ENCODE data around the gene IL34. TPM values are rescaled to one million over a fixed set of nuclear protein-coding genes. Genes with fewer than 3 reads are reported as not detected.
A peak's percentile ranks its signal among the peaks of the same experiment; 100 is the strongest.

Gene IL34
- total RNA-seq, 6 experiments from 2014 or later, result 0.09 TPM; not detected in 4

- Mint-ChIP-seq H3K4me1 (ENCODE audit: low read depth) (peaks cover 57% of the 10 kb centered on the region), H3K4me3 (peak overlapping the region; percentile 31; the same call in 1 of the 2 replicates), H3K27me3 (ENCODE audit: insufficient read depth) (peaks cover 7% of the 10 kb centered on the region), H3K36me3 (ENCODE audit: low read depth) (no peaks in the 10 kb centered on the region), H3K9me3 (no peaks in the 10 kb centered on the region), H3K27ac (peak overlapping the region; percentile 91)
- peak; percentile 36 for DNase-seq
- TF ChIP-seq CTCF (IDR thresholded peaks at IDR 0.05), result no peak
These were observed 41.9 kb downstream of the IL34 start for GRCh38 chr16:70688246-70688742.

DNA sequence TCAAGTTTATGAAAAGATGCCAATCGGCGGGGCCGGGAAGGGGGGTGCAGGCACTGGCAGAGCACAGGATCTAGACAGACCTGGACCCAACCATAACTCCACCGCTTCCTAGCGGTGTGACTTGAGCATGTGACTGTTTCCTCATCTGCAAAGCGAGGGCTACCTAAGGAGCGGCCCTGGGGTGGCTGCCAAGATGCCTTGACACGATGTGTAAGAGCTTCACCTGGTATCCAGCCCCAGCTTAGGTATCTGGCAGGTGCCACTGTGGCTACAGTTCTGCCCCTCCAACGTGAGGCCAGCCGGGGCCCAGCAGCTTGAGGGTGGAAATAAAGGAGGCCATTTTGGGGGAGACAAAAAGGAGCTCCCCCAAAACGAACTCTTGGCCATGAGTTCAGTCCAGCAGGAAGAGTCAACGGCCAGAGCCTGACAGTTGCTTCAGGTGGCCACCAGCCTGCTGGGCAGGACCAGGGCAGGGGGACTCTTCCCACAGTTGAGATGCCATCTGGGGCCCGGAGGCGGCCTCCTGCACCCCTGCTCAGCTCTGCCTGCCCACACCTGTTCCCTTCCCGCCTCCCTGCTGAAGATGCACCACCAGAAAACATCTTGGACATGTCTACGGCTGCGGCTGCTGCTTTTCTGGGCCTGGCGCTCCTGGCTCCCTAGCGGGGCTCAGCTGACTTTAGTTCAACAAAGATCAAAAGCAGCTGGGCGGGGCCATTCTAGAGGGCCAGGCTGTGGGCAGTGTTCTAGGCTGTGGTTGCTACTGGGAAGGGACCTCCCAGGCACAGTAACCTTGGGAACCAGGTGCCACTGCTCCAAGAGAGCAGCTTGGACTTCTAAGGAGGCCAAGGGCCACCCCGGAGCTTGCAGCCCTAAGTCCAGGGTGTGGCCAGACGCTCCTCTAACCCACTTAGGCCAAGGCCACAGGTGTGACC, 42.9 kb downstream of the IL34 start:
- Mint-ChIP-seq H3K27me3 (ENCODE audit: insufficient read depth) (peaks cover 7% of the 10 kb centered on the region), H3K27ac (no peak overlapping the region; the same call in 1 of the 2 replicates), H3K36me3 (ENCODE audit: low read depth) (no peaks in the 10 kb centered on the region), H3K4me3 (no peak overlapping the region), H3K4me1 (ENCODE audit: low read depth) (peaks cover 60% of the 10 kb centered on the region), H3K9me3 (no peaks in the 10 kb centered on the region)
- no peak for DNase-seq
- TF ChIP-seq CTCF (IDR thresholded peaks at IDR 0.05), result no peak

DNA sequence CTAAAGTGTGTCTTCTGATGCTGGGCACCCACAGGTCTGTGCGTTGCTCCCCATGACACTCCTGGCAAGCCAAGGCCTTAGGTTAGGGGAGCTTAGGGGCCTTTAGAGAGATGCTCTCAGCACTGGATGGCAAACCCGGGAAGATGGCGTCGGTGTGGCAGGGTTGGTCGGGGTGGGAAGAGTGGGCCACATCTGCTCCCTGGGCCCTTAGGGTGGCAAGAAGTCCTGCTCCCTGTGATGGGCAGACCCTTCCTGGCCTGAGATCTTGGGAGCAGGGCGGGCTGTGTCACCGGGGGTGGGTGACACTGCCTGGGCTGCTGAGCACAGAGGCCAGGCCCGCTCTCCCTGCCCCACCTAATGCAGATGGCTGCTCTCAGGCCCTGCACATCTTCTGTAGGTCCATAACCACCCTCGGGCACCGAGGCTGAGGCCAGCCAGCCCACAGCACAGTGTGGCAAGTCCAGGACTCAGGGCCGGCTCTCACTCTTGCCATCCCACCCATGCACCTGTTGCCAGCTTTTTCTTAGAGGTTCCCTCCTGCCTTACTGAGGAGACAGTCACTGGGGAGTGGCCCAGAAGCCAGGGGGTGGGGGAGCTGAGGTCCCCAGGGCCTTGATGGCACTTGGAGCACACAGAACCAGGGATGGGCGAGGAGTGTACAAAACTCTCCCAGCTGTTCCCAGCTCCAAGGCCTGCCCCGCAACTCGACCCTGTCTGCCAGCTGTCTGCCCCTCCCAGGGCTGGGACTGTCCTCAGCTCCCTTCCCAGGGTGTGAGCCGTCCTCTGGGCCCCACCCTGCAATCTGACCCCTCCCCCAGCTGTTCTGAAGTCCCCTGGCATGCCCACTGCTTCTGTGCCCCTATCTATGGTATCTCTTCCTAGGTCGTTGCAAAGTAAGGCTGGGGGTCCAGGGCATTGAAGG, 43.9 kb downstream of the IL34 start:
- H3K4me3 Mint-ChIP-seq, result no peak overlapping the region
- no peaks in the 10 kb centered on the region for H3K9me3 Mint-ChIP-seq
- H3K27ac Mint-ChIP-seq, result peak overlapping the region; percentile 97
- peaks cover 1% of the 10 kb centered on the region; the same call in 1 of the 2 replicates for H3K36me3 Mint-ChIP-seq (ENCODE audit: low read depth)
- no peak for TF ChIP-seq CTCF (IDR thresholded peaks at IDR 0.05)
- H3K27me3 Mint-ChIP-seq (ENCODE audit: insufficient read depth), result peaks cover 7% of the 10 kb centered on the region
- peaks cover 70% of the 10 kb centered on the region for H3K4me1 Mint-ChIP-seq (ENCODE audit: low read depth)
- DNase-seq, result no peak

DNA sequence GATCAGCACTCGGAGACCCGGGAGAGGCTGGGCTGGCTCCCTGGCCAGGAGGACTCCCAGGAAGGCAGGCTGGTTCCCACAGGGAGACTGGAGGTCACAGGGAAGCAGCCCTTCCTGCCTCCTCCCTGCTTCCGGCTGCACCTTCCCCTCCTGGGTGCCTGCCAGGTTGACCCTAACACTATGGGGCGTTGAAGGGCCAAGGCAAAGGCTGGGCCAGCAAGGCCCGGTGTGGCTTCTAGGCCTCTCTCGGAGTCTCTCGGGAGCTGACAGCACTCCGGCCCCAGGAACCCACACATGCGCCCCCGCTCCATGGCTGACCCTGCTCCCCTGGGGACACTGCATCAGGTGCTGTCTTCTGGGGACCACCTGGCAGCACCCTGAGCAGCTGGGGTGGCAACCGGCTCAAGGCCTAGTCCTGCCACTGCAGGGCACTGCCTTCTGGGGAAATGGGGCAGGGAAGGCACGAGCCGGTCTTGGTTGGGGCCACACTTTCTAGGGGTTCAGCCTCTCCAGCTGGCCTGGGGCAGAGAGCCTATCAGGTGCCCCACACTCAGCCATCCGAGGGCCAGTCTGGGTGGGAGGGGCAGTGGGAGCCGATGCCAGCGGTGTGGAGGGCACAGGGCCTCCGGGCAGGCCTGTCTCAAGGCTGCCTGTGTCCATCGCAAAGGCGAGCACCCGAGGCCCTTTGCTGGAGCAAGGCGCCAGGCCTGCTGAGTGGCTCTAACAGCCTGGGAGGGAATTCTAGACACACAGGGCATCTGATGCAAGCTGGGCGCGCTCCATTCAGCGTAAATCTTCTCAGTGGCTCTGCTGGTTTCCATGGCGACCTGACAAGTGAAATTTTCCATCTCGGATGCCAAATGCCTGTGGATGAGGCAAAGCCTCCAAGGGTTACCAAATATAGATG, 45.1 kb downstream of the IL34 start:
- H3K4me3 Mint-ChIP-seq, result peak overlapping the region; percentile 13; the same call in 1 of the 2 replicates
- no peaks in the 10 kb centered on the region for H3K9me3 Mint-ChIP-seq
- peaks cover 4% of the 10 kb centered on the region; the same call in 1 of the 2 replicates for H3K36me3 Mint-ChIP-seq (ENCODE audit: low read depth)
- DNase-seq, result peak; percentile 96
- peak overlapping the region; percentile 97 for H3K27ac Mint-ChIP-seq
- no peak for TF ChIP-seq CTCF (IDR thresholded peaks at IDR 0.05)
- peaks cover 75% of the 10 kb centered on the region for H3K4me1 Mint-ChIP-seq (ENCODE audit: low read depth)
- H3K27me3 Mint-ChIP-seq (ENCODE audit: insufficient read depth), result peaks cover 7% of the 10 kb centered on the region
